ENCODE results near the gene SYT14.

Gene SYT14

GRCh38 chr1:210085359-210085758 lies 147.3 kb downstream of the SYT14 start:
- TF ChIP-seq CTCF (IDR thresholded peaks at IDR 0.05; ENCODE audit: low read depth, low read length) = no peak
- no peak overlapping the region for H3K4me3 ChIP-seq (ENCODE audit: low read depth, low read length)

GRCh38 chr1:210087058-210087457 lies 149.0 kb downstream of the SYT14 start:
- no peak for TF ChIP-seq CTCF (IDR thresholded peaks at IDR 0.05; ENCODE audit: low read depth, low read length)
- H3K4me3 ChIP-seq (ENCODE audit: low read depth, low read length) = no peak overlapping the region

GRCh38 chr1:210089855-210090254 lies 151.8 kb downstream of the SYT14 start:
- no peak overlapping the region for H3K4me3 ChIP-seq (ENCODE audit: low read depth, low read length)
- no peak for TF ChIP-seq CTCF (IDR thresholded peaks at IDR 0.05; ENCODE audit: low read depth, low read length)

GRCh38 chr1:210092366-210092765 lies 154.3 kb downstream of the SYT14 start:
- TF ChIP-seq CTCF (IDR thresholded peaks at IDR 0.05; ENCODE audit: low read depth, low read length) = no peak
- no peak overlapping the region for H3K4me3 ChIP-seq (ENCODE audit: low read depth, low read length)

- no peak overlapping the region for H3K4me3 ChIP-seq (ENCODE audit: low read depth, low read length)
- no peak for TF ChIP-seq CTCF (IDR thresholded peaks at IDR 0.05; ENCODE audit: low read depth, low read length)
Measured at GRCh38 chr1:210093461-210093860, 155.4 kb downstream of the SYT14 start.

GRCh38 chr1:210098356-210098755 lies 160.3 kb downstream of the SYT14 start:
- H3K4me3 ChIP-seq (ENCODE audit: low read depth, low read length) = no peak overlapping the region

GRCh38 chr1:210099921-210100320 lies 161.9 kb downstream of the SYT14 start:
- H3K4me3 ChIP-seq (ENCODE audit: low read depth, low read length) = no peak overlapping the region
- no peak for TF ChIP-seq CTCF (IDR thresholded peaks at IDR 0.05; ENCODE audit: low read depth, low read length)

More at GRCh38 chr1:210098356-210098755, 160.3 kb downstream of the SYT14 start:
- TF ChIP-seq CTCF (IDR thresholded peaks at IDR 0.05; ENCODE audit: low read depth, low read length) = no peak

Data from WI38 (cell line).